K562 (cell line): ENCODE data around the gene STK11. TPM values are rescaled to one million over a fixed set of nuclear protein-coding genes. Genes with fewer than 3 reads are reported as not detected.

Source experiments
- BRCA1 ChIP-seq, 2 experiments: fragments of 450-650 bp in 1 of 2; sonication (generic) in 1 of 2; formaldehyde crosslinking in 1 of 2; IDR thresholded peaks; 2 replicates each; pipeline versions ENCODE4 v1.5.0 to v1.6.1; 2017 to 2020; ENCODE audit warnings: mild to moderate bottlenecking in 1 of 2, missing genetic modification reagents in 1 of 2
- CBX1 ChIP-seq: sonication (generic); IDR thresholded peaks from 2 replicates; pipeline ENCODE4 v1.6.1; 2016; ENCODE audit warnings: antibody characterized with exemption, low read depth, mild to moderate bottlenecking
- CREB1 ChIP-seq, 2 experiments: sonication (generic) in 1 of 2; formaldehyde crosslinking in 1 of 2; IDR thresholded peaks; 2 replicates each; pipeline versions ENCODE4 v1.6.1 to v1.8.0; 2012 to 2022; ENCODE audit warnings: inconsistent platforms in 1 of 2, mild to moderate bottlenecking in 1 of 2, missing genetic modification reagents in 1 of 2, moderate library complexity in 1 of 2
- DPF2 ChIP-seq: fragments of 450-650 bp; IDR thresholded peaks from 2 replicates; pipeline ENCODE4 v1.6.1; 2016
- EHMT2 ChIP-seq: fragments of 450-650 bp; IDR thresholded peaks from 2 replicates; pipeline ENCODE4 v1.6.1; 2018; ENCODE audit warnings: antibody characterized with exemption
- HBP1 ChIP-seq: fragments of 450-650 bp; formaldehyde crosslinking; IDR thresholded peaks from 2 replicates; pipeline ENCODE4 v1.4.0; 2022; ENCODE audit warnings: missing genetic modification characterization
- HDAC8 ChIP-seq: fragments of 450-650 bp; IDR thresholded peaks from 2 replicates; pipeline ENCODE4 v1.6.1; 2016; ENCODE audit warnings: mild to moderate bottlenecking, missing genetic modification characterization, moderate library complexity, missing compliant biosample characterization
- MTA3 ChIP-seq: fragments of 450-650 bp; formaldehyde crosslinking; IDR thresholded peaks from 2 replicates; pipeline ENCODE4 v1.6.1; 2017; ENCODE audit warnings: mild to moderate bottlenecking, borderline replicate concordance
- NELFE ChIP-seq: IDR thresholded peaks from 2 replicates; pipeline ENCODE4 v1.6.1; 2011; ENCODE audit warnings: mild to moderate bottlenecking; ENCODE audit not compliant: insufficient read depth, insufficient read length
- NR2C1 ChIP-seq, 2 experiments: fragments of 450-650 bp; IDR thresholded peaks; 2 replicates each; pipeline ENCODE4 v1.6.1; 2017; ENCODE audit warnings: mild to moderate bottlenecking in 2 of 2, antibody characterized with exemption in 1 of 2, inconsistent platforms in 1 of 2, missing compliant biosample characterization in 1 of 2, missing genetic modification characterization in 1 of 2
- PTBP1 ChIP-seq: fragments of 200-400 bp; formaldehyde crosslinking; IDR thresholded peaks from 2 replicates; pipeline ENCODE4 v1.6.1; 2017; ENCODE audit warnings: low read depth, low read length
- RNF2 ChIP-seq: sonication (generic); IDR thresholded peaks from 2 replicates; pipeline ENCODE4 v1.6.1; 2016
- RUNX1 ChIP-seq: sonication (generic); IDR thresholded peaks from 2 replicates; pipeline ENCODE4 v1.6.1; 2016; ENCODE audit warnings: antibody characterized with exemption, low read depth
- SIRT6 ChIP-seq: IDR thresholded peaks from one replicate; pipeline ENCODE4 v1.6.1; 2012; ENCODE audit warnings: low read depth, mild to moderate bottlenecking, control low read depth, inconsistent platforms, low read length, moderate library complexity
- SIX5 ChIP-seq, 2 experiments: IDR thresholded peaks; 2 replicates each; pipeline ENCODE4 v1.6.1; 2011; ENCODE audit warnings: low read length in 2 of 2, borderline replicate concordance in 1 of 2, low read depth in 1 of 2, mild to moderate bottlenecking in 1 of 2, moderate library complexity in 1 of 2; ENCODE audit not compliant: insufficient read depth in 1 of 2
- SRSF7 ChIP-seq: fragments of 200-400 bp; formaldehyde crosslinking; optimal IDR thresholded peaks from 2 replicates; pipeline ENCODE3; 2017; ENCODE audit warnings: mild to moderate bottlenecking, low read depth, low read length
- STAG1 ChIP-seq: sonication (generic); formaldehyde crosslinking; IDR thresholded peaks from 2 replicates; pipeline ENCODE4 v1.5.0; 2020; ENCODE audit warnings: missing genetic modification reagents, borderline replicate concordance
- TAF15 ChIP-seq: fragments of 200-400 bp; formaldehyde crosslinking; IDR thresholded peaks from 2 replicates; pipeline ENCODE4 v1.6.1; 2017; ENCODE audit warnings: mild to moderate bottlenecking, low read depth, low read length, moderate library complexity
- ZFPM2 ChIP-seq: fragments of 250-450 bp; sonication (Bioruptor Pico); IDR thresholded peaks from 2 replicates; pipeline ENCODE4 v1.5.1; 2022; ENCODE audit warnings: mild to moderate bottlenecking
- ZNF24 ChIP-seq: fragments of 450-650 bp; IDR thresholded peaks from 2 replicates; pipeline ENCODE4 v1.6.1; 2016
- ZNF445 ChIP-seq: fragments of 250-450 bp; sonication (Bioruptor Pico); IDR thresholded peaks from 2 replicates; pipeline ENCODE4 v1.4.0; 2020; ENCODE audit warnings: low read depth, mild to moderate bottlenecking, moderate library complexity
- ZNF77 ChIP-seq: fragments of 250-450 bp; sonication (Bioruptor Pico); IDR thresholded peaks from 2 replicates; pipeline ENCODE4 v1.5.0; 2020
- polyA plus RNA-seq, 8 experiments: library from polyadenylated mRNA; depleted of rRNA in 4 of 8; stranded (reverse) in 5 of 8; unstranded in 3 of 8; fragments of >200 nt; fragmentation: Nextera tagmentation in 2 of 8; fragmentation: Illumina TruSeq in 1 of 8; extraction: Ambion mirVana in 2 of 8; extraction: Trizol in 1 of 8; gene quantifications; 2 replicates each; pipeline versions ENCODE4 v1.2.1 to v1.2.3, GENCODE V29; 2011 to 2014; ENCODE audit warnings: inconsistent platforms in 1 of 8, missing spikeins in 1 of 8
- total RNA-seq, 7 experiments: library from RNA; depleted of rRNA in 6 of 7; stranded (reverse); fragments of >200 nt in 6 of 7; fragmentation: Illumina TruSeq in 2 of 7; extraction: Trizol in 2 of 7; gene quantifications; 2 replicates each; pipeline versions ENCODE4 v1.2.1 to v1.2.3, GENCODE V29; 2011 to 2021; ENCODE audit warnings: low replicate concordance in 1 of 7
- TF ChIP-seq, protein P1 (sequence below): sonication (generic); formaldehyde crosslinking; IDR thresholded peaks from 2 replicates; pipeline ENCODE4 v1.8.1; 2023; ENCODE audit warnings: mild to moderate bottlenecking, missing genetic modification reagents

Gene STK11
- total and polyA plus RNA-seq, 9 of the 15 experiments (the other 6 are each of a cell fraction or from before 2014, with no cell fraction given) = 0.15 to 96.5 (median 31.7) TPM

GRCh38 chr19:1274081-1274851 lies 68.7 kb downstream of the STK11 start (continued):
- TF ChIP-seq, protein P1, sequence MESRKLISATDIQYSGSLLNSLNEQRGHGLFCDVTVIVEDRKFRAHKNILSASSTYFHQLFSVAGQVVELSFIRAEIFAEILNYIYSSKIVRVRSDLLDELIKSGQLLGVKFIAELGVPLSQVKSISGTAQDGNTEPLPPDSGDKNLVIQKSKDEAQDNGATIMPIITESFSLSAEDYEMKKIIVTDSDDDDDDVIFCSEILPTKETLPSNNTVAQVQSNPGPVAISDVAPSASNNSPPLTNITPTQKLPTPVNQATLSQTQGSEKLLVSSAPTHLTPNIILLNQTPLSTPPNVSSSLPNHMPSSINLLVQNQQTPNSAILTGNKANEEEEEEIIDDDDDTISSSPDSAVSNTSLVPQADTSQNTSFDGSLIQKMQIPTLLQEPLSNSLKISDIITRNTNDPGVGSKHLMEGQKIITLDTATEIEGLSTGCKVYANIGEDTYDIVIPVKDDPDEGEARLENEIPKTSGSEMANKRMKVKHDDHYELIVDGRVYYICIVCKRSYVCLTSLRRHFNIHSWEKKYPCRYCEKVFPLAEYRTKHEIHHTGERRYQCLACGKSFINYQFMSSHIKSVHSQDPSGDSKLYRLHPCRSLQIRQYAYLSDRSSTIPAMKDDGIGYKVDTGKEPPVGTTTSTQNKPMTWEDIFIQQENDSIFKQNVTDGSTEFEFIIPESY (CRISPR knock-in tag) = no peak
- TF ChIP-seq SRSF7 (no peak), NELFE (no peak), ZFPM2 (CRISPR knock-in tag) (peak; percentile 14; the same call in 1 of the 2 replicates), CBX1 (0 out of 2 replicates have a peak, but pooled peaks have one; percentile 22), HDAC8 (no peak), NR2C1 (IDR thresholded peaks at IDR 0.05) (no peak), NR2C1 (tag; IDR thresholded peaks at IDR 0.05) (peak; percentile 20; the same call in 1 of the 2 replicates), CREB1 (IDR thresholded peaks at IDR 0.05) (peak; percentile 72), CREB1 (CRISPR knock-in tag; IDR thresholded peaks at IDR 0.05) (peak; percentile 61), ZNF77 (CRISPR knock-in tag) (no peak), DPF2 (no peak), MTA3 (peak; percentile 50; the same call in 1 of the 2 replicates), STAG1 (CRISPR knock-in tag) (peak; percentile 19; the same call in 1 of the 2 replicates), SIRT6 (no peak), HBP1 (CRISPR knock-in tag) (0 out of 2 replicates have a peak, but pooled peaks have one; percentile 3), TAF15 (0 out of 2 replicates have a peak, but pooled peaks have one; percentile 21), ZNF24 (no peak), PTBP1 (peak; percentile 21; the same call in 1 of the 2 replicates), RNF2 (no peak), BRCA1 (IDR thresholded peaks at IDR 0.05) (no peak), BRCA1 (CRISPR knock-in tag; IDR thresholded peaks at IDR 0.05) (no peak), EHMT2 (no peak), ZNF445 (0 out of 2 replicates have a peak, but pooled peaks have one; percentile 22), SIX5 (IDR thresholded peaks at IDR 0.05; ENCODE audit: borderline replicate concordance in 1 of 2, insufficient read depth in 1 of 2, low read depth in 1 of 2, low read length in 2 of 2) (no peak), RUNX1 (no peak)
